ENCODE data around the gene TFF2.

TFF2 gene

GRCh38 chr21:42317826-42318746 lies 32.7 kb downstream of the TFF2 start:
- peak; percentile 46 for DNase-seq

- peak; percentile 29 for DNase-seq
These were observed 33.5 kb downstream of the TFF2 start for GRCh38 chr21:42317341-42317741.

- peak; percentile 29 for DNase-seq
These were observed 33.9 kb downstream of the TFF2 start for GRCh38 chr21:42316891-42317290.

- peak; percentile 69 for DNase-seq
These were observed 35.4 kb downstream of the TFF2 start, which contains the start of gene TFF3 for GRCh38 chr21:42315296-42315891. TSS of gene TFF3 (minus strand) at chr21:42315409. CDS start at chr21:42315374, 35 bp downstream.

- DNase-seq: peak; percentile 36
These were observed 36.0 kb downstream of the TFF2 start for GRCh38 chr21:42314616-42315295.

GRCh38 chr21:42313501-42313969 lies 37.3 kb downstream of the TFF2 start:
- peak; percentile 55 for DNase-seq

- peak; percentile 43 for DNase-seq
These were observed 38.1 kb downstream of the TFF2 start for GRCh38 chr21:42312626-42313104.

GRCh38 chr21:42311816-42312625 lies 38.8 kb downstream of the TFF2 start:
- DNase-seq: peak; percentile 49

- peak; percentile 38 for DNase-seq
These were observed 39.6 kb downstream of the TFF2 start for GRCh38 chr21:42311160-42311559.

- peak; percentile 42 for DNase-seq
These were observed 40.3 kb downstream of the TFF2 start for GRCh38 chr21:42310411-42311001.

GRCh38 chr21:42309753-42310213 lies 41.0 kb downstream of the TFF2 start:
- peak; percentile 82 for DNase-seq

GRCh38 chr21:42308914-42309752 lies 41.7 kb downstream of the TFF2 start:
- DNase-seq: no peak

- no peak for DNase-seq
These were observed 42.5 kb downstream of the TFF2 start for GRCh38 chr21:42308161-42308913.

- peak; percentile 41 for DNase-seq
These were observed 43.7 kb downstream of the TFF2 start for GRCh38 chr21:42307106-42307505.

GRCh38 chr21:42306366-42307035 lies 44.3 kb downstream of the TFF2 start:
- DNase-seq: peak; percentile 49

GRCh38 chr21:42305707-42306147 lies 45.1 kb downstream of the TFF2 start:
- DNase-seq: no peak

GRCh38 chr21:42304556-42305454 lies 46.0 kb downstream of the TFF2 start:
- DNase-seq: no peak

GRCh38 chr21:42303443-42303842 lies 47.4 kb downstream of the TFF2 start:
- no peak for DNase-seq

Data from islet precursor cell (in vitro differentiated cells).